Thyroid gland (tissue), 4 donors: ENCODE data around the gene HYAL1.

Experiments
- CTCF ChIP-seq, 6 experiments: fragments of 200-600 bp in 3 of 6; fragments of 450-650 bp in 3 of 6; sonication (generic) in 3 of 6; IDR thresholded peaks; one replicate each; pipeline ENCODE4 v1.5.1; 2016 to 2019; ENCODE audit warnings: antibody characterized with exemption in 6 of 6, mild to moderate bottlenecking in 2 of 6, inconsistent platforms in 1 of 6, moderate library complexity in 1 of 6
- POLR2A ChIP-seq, 2 donors: fragments of 450-650 bp; IDR thresholded peaks; one replicate each; pipeline ENCODE4 v1.6.1; 2017; ENCODE audit warnings: antibody characterized with exemption in 2 of 2, mild to moderate bottlenecking in 2 of 2, moderate library complexity in 1 of 2

GRCh38 chr3:50273689-50274065 is 29.7 kb downstream of the HYAL1 start:
- TF ChIP-seq CTCF (IDR thresholded peaks at IDR 0.05) (no peak), POLR2A (IDR thresholded peaks at IDR 0.05) (no peak)
